HUDEP-2 (cell line): ENCODE data around the gene PZP.
"Not testable (repeated sequence)": the region's sequence is repeated elsewhere in the genome, so short reads cannot be mapped to it uniquely, and the experiment has no call there.

Experiments used
- DNase-seq, 76 experiments: peaks; one replicate each; lab custom pipeline; 2025; ENCODE audit not compliant: unreplicated experiment in 76 of 76; lab: John Stamatoyannopoulos, UW

Gene PZP

GRCh38 chr12:9208229-9208628, at the start of gene PZP:
Gene PZP, minus strand, starts transcription at chr12:9208395. Its CDS starts 54 bp downstream, at chr12:9208341.
- no peak for DNase-seq

GRCh38 chr12:9256758-9257405, 48.7 kb upstream of the PZP start:
- no peak for DNase-seq

GRCh38 chr12:9256341-9256740, 48.1 kb upstream of the PZP start:
- no peak for DNase-seq

GRCh38 chr12:9255837-9256236, 47.6 kb upstream of the PZP start:
- no peak for DNase-seq

GRCh38 chr12:9253464-9253863, 45.3 kb upstream of the PZP start:
- no peak for DNase-seq

- DNase-seq = not testable (repeated sequence)
Measured at GRCh38 chr12:9252791-9253190, 44.6 kb upstream of the PZP start.

GRCh38 chr12:9252256-9252655, 44.1 kb upstream of the PZP start:
- DNase-seq = no peak

GRCh38 chr12:9248435-9248834, 40.2 kb upstream of the PZP start:
- DNase-seq = no peak

GRCh38 chr12:9244894-9245293, 36.7 kb upstream of the PZP start:
- DNase-seq = no peak

GRCh38 chr12:9243999-9244649, 35.9 kb upstream of the PZP start:
- DNase-seq = no peak

GRCh38 chr12:9241301-9241700, 33.1 kb upstream of the PZP start:
- DNase-seq = no peak

- DNase-seq = no peak
Measured at GRCh38 chr12:9240776-9241175, 32.6 kb upstream of the PZP start.

- DNase-seq = not testable (repeated sequence)
Measured at GRCh38 chr12:9240004-9240635, 31.9 kb upstream of the PZP start.

- DNase-seq = no peak
Measured at GRCh38 chr12:9237286-9237685, 29.1 kb upstream of the PZP start.

- no peak for DNase-seq
Measured at GRCh38 chr12:9235519-9235918, 27.3 kb upstream of the PZP start.

GRCh38 chr12:9227950-9228349, 19.8 kb upstream of the PZP start:
- DNase-seq = no peak

- DNase-seq = no peak
Measured at GRCh38 chr12:9223830-9224229, 15.6 kb upstream of the PZP start.

- no peak for DNase-seq
Measured at GRCh38 chr12:9221483-9221882, 13.3 kb upstream of the PZP start.

GRCh38 chr12:9221011-9221410, 12.8 kb upstream of the PZP start:
- not testable (repeated sequence) for DNase-seq

- no peak for DNase-seq
Measured at GRCh38 chr12:9214534-9214933, 6.3 kb upstream of the PZP start.

GRCh38 chr12:9211687-9212086, 3.5 kb upstream of the PZP start:
- no peak for DNase-seq

GRCh38 chr12:9204380-9204779, 3.8 kb downstream of the PZP start:
- DNase-seq = no peak
